Mesenchymal stem cell (in vitro differentiated cells and primary cell): ENCODE results near the gene NAPG.
"Not testable (repeated sequence)": the region's sequence is repeated elsewhere in the genome, so short reads cannot be mapped to it uniquely, and the experiment has no call there.

Source experiments
- DNase-seq: peaks from one replicate; pipeline ENCODE4 v3.0.0-alpha.2; 2013
- H2AFZ ChIP-seq: one replicate; pipeline ENCODE4 v1.6.1; 2013; ENCODE audit warnings: low read depth, mild to moderate bottlenecking, control low read depth, inconsistent platforms, low read length, moderate library complexity
- H2AK5ac ChIP-seq: 2 replicates; pipeline ENCODE4 v1.6.1; 2013; ENCODE audit warnings: low read length, moderate library complexity, mild to moderate bottlenecking, inconsistent platforms; ENCODE audit not compliant: severe bottlenecking
- H2BK120ac ChIP-seq: one replicate; pipeline ENCODE4 v1.6.1; 2013; ENCODE audit warnings: low read depth, mild to moderate bottlenecking, inconsistent platforms, low read length, moderate library complexity
- H2BK12ac ChIP-seq, 2 experiments: one replicate each; pipeline ENCODE4 v1.6.1; 2013; ENCODE audit warnings: inconsistent platforms in 2 of 2, low read length in 2 of 2, mild to moderate bottlenecking in 2 of 2, moderate library complexity in 2 of 2, control low read depth in 1 of 2
- H2BK15ac ChIP-seq: one replicate; pipeline ENCODE4 v1.6.1; 2013; ENCODE audit warnings: mild to moderate bottlenecking, low read depth, inconsistent platforms; ENCODE audit not compliant: poor library complexity, severe bottlenecking
- H2BK5ac ChIP-seq: 2 replicates; pipeline ENCODE4 v1.6.1; 2013; ENCODE audit warnings: low read depth, mild to moderate bottlenecking, low read length, control low read depth, inconsistent platforms; ENCODE audit not compliant: poor library complexity, severe bottlenecking
- H3K14ac ChIP-seq, 2 experiments: one replicate each; pipeline ENCODE4 v1.6.1; 2013; ENCODE audit warnings: inconsistent platforms in 2 of 2, low read length in 2 of 2, control low read depth in 1 of 2, mild to moderate bottlenecking in 1 of 2, moderate library complexity in 1 of 2
- H3K18ac ChIP-seq, 2 experiments: one replicate each; pipeline ENCODE4 v1.6.1; 2013; ENCODE audit warnings: inconsistent platforms in 2 of 2, low read length in 2 of 2, control low read depth in 1 of 2, low read depth in 1 of 2, mild to moderate bottlenecking in 1 of 2
- H3K23ac ChIP-seq, 2 experiments: one replicate each; pipeline ENCODE4 v1.6.1; 2013; ENCODE audit warnings: inconsistent platforms in 2 of 2, low read length in 2 of 2, mild to moderate bottlenecking in 2 of 2, moderate library complexity in 2 of 2, control low read depth in 1 of 2
- H3K27ac ChIP-seq: 2 replicates; pipeline ENCODE4 v1.5.1; 2013; ENCODE audit warnings: mild to moderate bottlenecking, moderate library complexity, low read length, control low read depth, inconsistent platforms; ENCODE audit not compliant: poor library complexity, severe bottlenecking
- H3K27me3 ChIP-seq, 2 experiments: 2 replicates each; pipeline versions ENCODE4 v1.6.1 to v1.7.0; 2013; ENCODE audit warnings: low read length in 2 of 2, mild to moderate bottlenecking in 2 of 2, moderate library complexity in 2 of 2, control low read depth in 1 of 2, inconsistent platforms in 1 of 2; ENCODE audit not compliant: control insufficient read depth in 1 of 2, insufficient read depth in 1 of 2
- H3K36me3 ChIP-seq, 2 experiments: 2 replicates each; pipeline versions ENCODE4 v1.6.1 to v1.7.0; 2013; ENCODE audit warnings: low read length in 2 of 2, control low read depth in 1 of 2, inconsistent platforms in 1 of 2, low read depth in 1 of 2, mild to moderate bottlenecking in 1 of 2; ENCODE audit not compliant: insufficient read depth in 2 of 2, control insufficient read depth in 1 of 2
- H3K4ac ChIP-seq, 2 experiments: one replicate each; pipeline ENCODE4 v1.6.1; 2013; ENCODE audit warnings: inconsistent platforms in 2 of 2, low read length in 2 of 2, mild to moderate bottlenecking in 2 of 2, moderate library complexity in 2 of 2, control low read depth in 1 of 2, low read depth in 1 of 2
- H3K4me1 ChIP-seq: 2 replicates; pipeline ENCODE4 v1.6.1; 2013; ENCODE audit warnings: low read depth, low read length, control low read depth; ENCODE audit not compliant: control insufficient read depth, insufficient read depth
- H3K4me2 ChIP-seq: 2 replicates; pipeline ENCODE4 v1.6.1; 2013; ENCODE audit warnings: low read length, mild to moderate bottlenecking, inconsistent platforms; ENCODE audit not compliant: poor library complexity, severe bottlenecking
- H3K4me3 ChIP-seq, 2 experiments: 2 replicates each; pipeline versions ENCODE4 v1.5.1 to v1.7.0; 2013; ENCODE audit warnings: low read length in 2 of 2, mild to moderate bottlenecking in 2 of 2, control low read depth in 1 of 2, low read depth in 1 of 2; ENCODE audit not compliant: insufficient read depth in 1 of 2
- H3K79me1 ChIP-seq: replicated peaks from 2 replicates; pipeline ENCODE4 v1.6.1; 2013; ENCODE audit warnings: mild to moderate bottlenecking, control low read depth, low read length, inconsistent platforms; ENCODE audit not compliant: poor library complexity, severe bottlenecking
- H3K9ac ChIP-seq: 2 replicates; pipeline ENCODE4 v1.7.0; 2013; ENCODE audit warnings: mild to moderate bottlenecking, low read length, moderate library complexity
- H3K9me3 ChIP-seq: 2 replicates; pipeline ENCODE4 v1.7.0; 2013; ENCODE audit warnings: mild to moderate bottlenecking, low read length; ENCODE audit not compliant: control insufficient read depth
- H4K8ac ChIP-seq: one replicate; pipeline ENCODE4 v1.6.1; 2013; ENCODE audit warnings: inconsistent platforms, mild to moderate bottlenecking, low read length, moderate library complexity
- H4K91ac ChIP-seq: one replicate; pipeline ENCODE4 v1.6.1; 2013; ENCODE audit warnings: mild to moderate bottlenecking, low read length, inconsistent platforms
- WGBS: methylation state at CpG from one replicate; pipeline ENCODE4 v1.1.7; 2013; ENCODE audit warnings: mixed read lengths; 5-methylcytosine and 5-hydroxymethylcytosine counted together

Gene NAPG

DNA sequence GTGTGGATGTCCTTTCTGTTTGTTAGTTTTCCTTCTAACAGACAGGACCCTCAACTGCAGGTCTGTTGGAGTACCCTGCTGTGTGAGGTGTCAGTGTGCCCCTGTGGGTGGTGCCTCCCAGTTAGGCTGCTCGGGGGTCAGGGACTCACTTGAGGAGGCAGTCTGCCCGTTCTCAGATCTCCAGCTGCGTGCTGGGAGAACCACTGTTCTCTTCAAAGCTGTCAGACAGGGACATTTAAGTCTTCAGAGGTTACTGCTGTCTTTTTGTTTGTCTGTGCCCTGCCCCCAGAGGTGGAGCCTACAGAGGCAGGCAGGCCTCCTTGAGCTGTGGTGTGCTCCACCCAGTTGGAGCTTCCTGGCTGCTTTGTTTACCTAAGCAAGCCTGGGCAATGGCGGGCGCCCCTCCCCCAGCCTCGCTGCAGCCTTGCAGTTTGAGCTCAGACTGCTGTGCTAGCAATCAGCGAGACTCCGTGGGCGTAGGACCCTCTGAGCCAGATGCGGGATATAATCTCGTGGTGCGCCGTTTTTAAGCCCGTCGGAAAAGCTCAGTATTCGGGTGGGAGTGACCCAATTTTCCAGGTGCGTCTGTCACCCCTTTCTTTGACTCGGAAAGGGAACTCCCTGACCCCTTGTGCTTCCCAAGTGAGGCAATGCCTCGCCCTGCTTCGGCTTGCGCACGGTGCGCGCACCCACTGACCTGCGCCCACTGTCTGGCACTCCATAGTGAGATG is 52.2 kb downstream of the NAPG start:
- WGBS = 89% methylated on average over 25 of the region's 25 CpGs
- not testable (repeated sequence) for H2BK15ac ChIP-seq, H3K18ac ChIP-seq, H3K23ac ChIP-seq, H2AFZ ChIP-seq, H2BK5ac ChIP-seq, H3K27me3 ChIP-seq, H4K91ac ChIP-seq, H3K14ac ChIP-seq, H3K79me1 ChIP-seq, H3K27ac ChIP-seq, H3K4ac ChIP-seq, H2AK5ac ChIP-seq, H3K4me3 ChIP-seq, H3K9ac ChIP-seq, H3K36me3 ChIP-seq, H3K4me2 ChIP-seq, H3K9me3 ChIP-seq, H4K8ac ChIP-seq, H3K4me1 ChIP-seq, DNase-seq, H2BK12ac ChIP-seq, H2BK120ac ChIP-seq

DNA sequence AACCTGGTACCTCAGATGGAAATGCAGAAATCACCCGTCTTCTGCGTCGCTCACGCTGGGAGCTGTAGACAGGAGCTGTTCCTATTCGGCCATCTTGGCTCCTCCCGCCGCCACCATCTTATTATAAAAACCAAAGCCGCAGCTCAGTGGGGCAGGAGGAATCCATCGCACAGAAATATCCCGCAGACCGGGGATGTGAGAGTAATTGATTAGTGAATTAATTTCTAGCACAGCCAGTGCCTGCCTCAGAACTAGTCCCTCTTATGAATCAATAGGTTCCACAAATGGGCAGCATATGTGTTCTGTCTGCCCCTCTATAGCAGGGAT is 52.7 kb downstream of the NAPG start:
- not testable (repeated sequence) for H3K18ac ChIP-seq, H3K9me3 ChIP-seq, H3K9ac ChIP-seq, H3K4me1 ChIP-seq, DNase-seq, H3K27ac ChIP-seq, H3K27me3 ChIP-seq, H4K8ac ChIP-seq, H3K79me1 ChIP-seq, H2BK120ac ChIP-seq, H3K23ac ChIP-seq, H3K14ac ChIP-seq, H3K4me3 ChIP-seq, H2BK12ac ChIP-seq, H2BK15ac ChIP-seq, H2BK5ac ChIP-seq, H3K36me3 ChIP-seq, H3K4me2 ChIP-seq, H4K91ac ChIP-seq
- Histone ChIP-seq H3K4ac (peak overlapping the region in 1 of 2 experiments; percentile 58), H2AFZ (peak overlapping the region; percentile 14), H2AK5ac (peak overlapping the region; percentile 48)
- 100% methylated on average over 9 of the region's 11 CpGs for WGBS

DNA sequence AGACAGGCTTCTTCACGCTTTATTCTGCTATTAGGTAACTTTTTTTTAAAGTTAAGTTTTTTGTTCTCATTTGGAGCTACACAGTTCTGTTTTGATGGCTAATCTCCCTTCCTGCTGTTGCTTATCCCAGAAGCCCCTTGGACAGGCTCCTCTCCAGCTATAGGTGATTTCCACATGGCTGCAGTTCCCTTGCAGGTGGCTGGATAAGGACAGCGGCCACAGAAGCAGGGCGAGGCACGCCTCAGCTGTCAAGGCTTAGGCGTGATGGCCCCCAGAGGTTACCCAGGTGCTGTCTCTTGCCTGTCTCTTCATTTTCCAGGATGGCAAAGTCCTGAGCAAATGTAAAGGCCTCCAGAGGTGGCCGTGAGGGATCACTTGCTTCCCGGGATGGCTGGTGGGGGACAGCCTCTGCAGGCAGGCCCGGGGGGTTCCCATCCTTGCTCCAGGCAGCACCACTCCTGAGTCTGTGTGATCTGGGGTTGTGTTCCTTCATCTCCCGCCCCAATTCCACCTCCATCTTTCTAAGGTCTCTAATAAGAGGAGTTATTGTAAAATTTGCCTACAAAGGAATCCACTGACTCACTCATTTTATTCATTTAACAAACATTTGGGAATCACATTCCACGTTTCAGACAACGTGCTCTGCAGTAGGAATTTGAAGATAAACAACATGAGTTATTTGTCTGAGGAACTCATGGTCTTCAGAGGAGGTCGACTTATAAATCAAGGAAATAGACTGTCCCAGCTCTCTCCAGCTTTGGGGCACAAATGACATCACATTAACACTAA is 53.4 kb downstream of the NAPG start:
- Histone ChIP-seq H2AK5ac (no peak overlapping the region), H3K79me1 (no peaks in the 10 kb centered on the region), H3K18ac (peak overlapping the region in 1 of 2 experiments; percentile 5), H3K14ac (peak overlapping the region in 1 of 2 experiments; percentile 35), H3K4ac (peak overlapping the region in 1 of 2 experiments; percentile 61), H3K27me3 (no peaks in the 10 kb centered on the region), H2BK120ac (no peak overlapping the region), H3K4me2 (no peak overlapping the region), H2BK15ac (no peak overlapping the region), H3K4me1 (peaks cover 6% of the 10 kb centered on the region), H3K9me3 (no peaks in the 10 kb centered on the region), H2BK12ac (peak overlapping the region in 1 of 2 experiments; percentile 67), H3K36me3 (no peaks in the 10 kb centered on the region), H3K23ac (no peak overlapping the region), H4K8ac (no peak overlapping the region), H2BK5ac (no peak overlapping the region), H3K9ac (no peak overlapping the region), H2AFZ (no peak overlapping the region), H4K91ac (no peak overlapping the region), H3K27ac (no peak overlapping the region), H3K4me3 (no peak overlapping the region)
- peak; percentile 29 for DNase-seq
- WGBS = 60% methylated on average over 9 of the region's 12 CpGs

DNA sequence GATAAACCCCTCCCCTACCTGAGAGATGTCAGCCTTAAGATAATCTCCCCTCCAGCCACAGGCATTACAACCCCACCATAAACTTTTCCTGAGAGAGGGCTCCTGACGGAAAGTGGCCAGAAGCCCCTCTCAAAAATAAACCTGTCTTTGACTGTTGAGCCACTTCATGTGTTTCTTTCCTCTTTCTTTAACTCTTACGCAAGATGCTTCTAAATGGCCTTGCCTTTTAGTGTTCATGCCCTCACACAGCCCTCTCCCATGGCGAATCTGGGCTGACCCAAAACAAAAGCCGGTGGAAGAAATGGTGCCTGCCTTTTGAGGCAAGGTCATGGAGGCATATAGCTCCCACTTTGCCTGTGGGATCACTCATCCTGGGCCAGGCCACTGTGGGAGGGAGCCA is 54.4 kb downstream of the NAPG start:
- Histone ChIP-seq H3K4me2 (no peak overlapping the region), H2BK15ac (no peak overlapping the region), H3K27me3 (no peaks in the 10 kb centered on the region), H3K4ac (no peak overlapping the region), H3K14ac (no peak overlapping the region), H3K4me1 (peaks cover 6% of the 10 kb centered on the region), H3K27ac (no peak overlapping the region), H2BK12ac (no peak overlapping the region), H2BK5ac (no peak overlapping the region), H2AFZ (no peak overlapping the region), H3K18ac (no peak overlapping the region), H3K23ac (no peak overlapping the region), H3K79me1 (no peaks in the 10 kb centered on the region), H3K9me3 (no peaks in the 10 kb centered on the region), H2BK120ac (no peak overlapping the region), H3K36me3 (no peaks in the 10 kb centered on the region), H3K4me3 (no peak overlapping the region), H3K9ac (no peak overlapping the region), H2AK5ac (no peak overlapping the region), H4K91ac (no peak overlapping the region), H4K8ac (peak overlapping the region; percentile 29)
- DNase-seq = no peak
- WGBS = 96% methylated on average over 4 of the region's 4 CpGs
